Measurements from ENCODE around the gene HECTD2.
"Not testable (repeated sequence)": the region's sequence is repeated elsewhere in the genome, so short reads cannot be mapped to it uniquely, and the experiment has no call there.

Gene HECTD2

GRCh38 chr10:91487911-91488582 is 77.9 kb downstream of the HECTD2 start:
- DNase-seq = no peak

GRCh38 chr10:91493313-91493712 is 83.2 kb downstream of the HECTD2 start:
- peak; percentile 16 for DNase-seq

- DNase-seq = no peak
Measured at GRCh38 chr10:91495402-91495801, 85.3 kb downstream of the HECTD2 start.

- no peak for DNase-seq
Measured at GRCh38 chr10:91496016-91496415, 85.9 kb downstream of the HECTD2 start.

GRCh38 chr10:91511549-91512330 is 101.6 kb downstream of the HECTD2 start:
- DNase-seq = no peak

- DNase-seq = no peak
Measured at GRCh38 chr10:91512458-91512857, 102.3 kb downstream of the HECTD2 start.

- DNase-seq = no peak
Measured at GRCh38 chr10:91513598-91514424, 103.7 kb downstream of the HECTD2 start.

GRCh38 chr10:91514787-91515186 is 104.6 kb downstream of the HECTD2 start:
- DNase-seq = no peak

- no peak for DNase-seq
Measured at GRCh38 chr10:91517394-91517793, 107.2 kb downstream of the HECTD2 start.

- no peak for DNase-seq
Measured at GRCh38 chr10:91519899-91520514, 109.9 kb downstream of the HECTD2 start.

- DNase-seq = no peak
Measured at GRCh38 chr10:91520661-91521060, 110.5 kb downstream of the HECTD2 start.

GRCh38 chr10:91521439-91521838 is 111.3 kb downstream of the HECTD2 start:
- no peak for DNase-seq

- DNase-seq = no peak
Measured at GRCh38 chr10:91525896-91526712, 116.0 kb downstream of the HECTD2 start.

- no peak for DNase-seq
Measured at GRCh38 chr10:91528080-91528479, 117.9 kb downstream of the HECTD2 start.

- DNase-seq = no peak
Measured at GRCh38 chr10:91528768-91529167, 118.6 kb downstream of the HECTD2 start.

GRCh38 chr10:91534789-91535188 is 124.6 kb downstream of the HECTD2 start:
- not testable (repeated sequence) for DNase-seq

- DNase-seq = no peak
Measured at GRCh38 chr10:91536111-91536510, 126.0 kb downstream of the HECTD2 start.

- DNase-seq = no peak
Measured at GRCh38 chr10:91536733-91537132, 126.6 kb downstream of the HECTD2 start.

- no peak for DNase-seq
Measured at GRCh38 chr10:91537614-91538383, 127.7 kb downstream of the HECTD2 start.

GRCh38 chr10:91539930-91540329 is 129.8 kb downstream of the HECTD2 start:
- DNase-seq = no peak

- no peak for DNase-seq
Measured at GRCh38 chr10:91540733-91541132, 130.6 kb downstream of the HECTD2 start.

Data from NCI-H345 (cell line).